Keratinocyte (primary cell): Measurements from ENCODE around the gene KLK11. TPM values are rescaled to one million over a fixed set of nuclear protein-coding genes. Genes with fewer than 3 reads are reported as not detected.
A peak's percentile ranks its signal among the peaks of the same experiment; 100 is the strongest.

Experiments
- DNase-seq: peaks from one replicate; pipeline ENCODE4 v3.0.0-alpha.2; 2011; ENCODE audit warnings: low read depth, missing footprints, low spot score
- FAIRE-seq: peaks from 2 replicates; lab custom pipeline; 2011; peaks lifted over from hg19 to GRCh38; lab: Jason Lieb, UNC
- H2AFZ ChIP-seq: 2 replicates; pipeline ENCODE4 v1.6.0; 2012; ENCODE audit warnings: low read length, control low read depth, inconsistent platforms; ENCODE audit not compliant: control insufficient read depth
- H3K27ac ChIP-seq: 2 replicates; pipeline ENCODE4 v1.5.1; 2011; ENCODE audit warnings: low read length; ENCODE audit not compliant: control insufficient read depth, insufficient read depth
- H3K27me3 ChIP-seq: 3 replicates; pipeline ENCODE4 v1.6.0; 2011; ENCODE audit warnings: low read length; ENCODE audit not compliant: control insufficient read depth, insufficient read depth; ENCODE audit errors: extremely low read depth
- H3K36me3 ChIP-seq, 2 experiments: 2 replicates in 1 of 2; 3 replicates in 1 of 2; pipeline ENCODE4 v1.5.1; 2011; ENCODE audit warnings: low read length in 2 of 2, mild to moderate bottlenecking in 1 of 2; ENCODE audit not compliant: control insufficient read depth in 2 of 2, insufficient read depth in 2 of 2; ENCODE audit errors: extremely low read depth in 1 of 2
- H3K4me1 ChIP-seq: 3 replicates; pipeline ENCODE4 v1.5.1; 2011; ENCODE audit warnings: low read length; ENCODE audit not compliant: control insufficient read depth, insufficient read depth; ENCODE audit errors: extremely low read depth
- H3K4me2 ChIP-seq: 3 replicates; pipeline ENCODE4 v1.6.0; 2011; ENCODE audit warnings: low read depth, low read length; ENCODE audit not compliant: control insufficient read depth, insufficient read depth; ENCODE audit errors: extremely low read depth
- H3K4me3 ChIP-seq, 3 experiments: fragments of 200-600 bp in 1 of 3; sonication (generic) in 1 of 3; 2 replicates in 2 of 3; 3 replicates in 1 of 3; pipeline ENCODE4 v1.5.1; 2011 to 2016; ENCODE audit warnings: low read length in 3 of 3, mild to moderate bottlenecking in 3 of 3, control low read depth in 2 of 3, inconsistent platforms in 1 of 3, low read depth in 1 of 3, mixed read lengths in 1 of 3, mixed run types in 1 of 3, moderate library complexity in 1 of 3; ENCODE audit not compliant: control insufficient read depth in 2 of 3, insufficient read depth in 2 of 3; ENCODE audit errors: extremely low read depth in 1 of 3
- H3K79me2 ChIP-seq: 2 replicates; pipeline ENCODE4 v1.6.0; 2012; ENCODE audit warnings: low read length; ENCODE audit not compliant: control insufficient read depth, insufficient read depth
- H3K9ac ChIP-seq: 3 replicates; pipeline ENCODE4 v1.6.0; 2011; ENCODE audit warnings: low read length; ENCODE audit not compliant: control insufficient read depth, insufficient read depth; ENCODE audit errors: extremely low read depth
- H3K9me1 ChIP-seq: 3 replicates; pipeline ENCODE4 v1.6.0; 2011; ENCODE audit warnings: low read length; ENCODE audit not compliant: control insufficient read depth, insufficient read depth; ENCODE audit errors: extremely low read depth
- H3K9me3 ChIP-seq: 2 replicates; pipeline ENCODE4 v1.5.1; 2012; ENCODE audit warnings: low read depth, low read length; ENCODE audit not compliant: control insufficient read depth
- H4K20me1 ChIP-seq: 3 replicates; pipeline ENCODE4 v1.6.0; 2011; ENCODE audit warnings: low read length; ENCODE audit not compliant: control insufficient read depth, insufficient read depth; ENCODE audit errors: extremely low read depth
- EZH2 ChIP-seq: IDR thresholded peaks from one replicate; pipeline ENCODE4 v1.6.1; 2012; ENCODE audit warnings: inconsistent platforms, mild to moderate bottlenecking, low read length, moderate library complexity
- dilution Hi-C: fragments of 300-500 bp; cut with MboI; formaldehyde crosslinking; loops from one replicate; pipeline ENCODE4 v1.7.0; 2020; ENCODE audit warnings: low sequenced_read_pairs; ENCODE audit not compliant: extremely low pct_ligation_motif_present
- polyA plus RNA-seq, 5 experiments: library from polyadenylated mRNA; depleted of rRNA in 3 of 5; stranded (reverse) in 3 of 5; stranded (forward) in 1 of 5; unstranded in 1 of 5; fragments of >200 nt; gene quantifications; 1 replicate in 1 of 5; 2 replicates in 3 of 5; 3 replicates in 1 of 5; pipeline versions ENCODE4 v1.2.1 to v1.2.3, GENCODE V29; 2011 to 2012; ENCODE audit warnings: missing spikeins in 2 of 5, low read depth in 1 of 5, low replicate concordance in 1 of 5
- TF ChIP-seq, protein P1 (sequence below), 3 experiments: IDR thresholded peaks in 1 of 3; conservative IDR thresholded peaks in 1 of 3; optimal IDR thresholded peaks in 1 of 3; 2 replicates in 2 of 3; 3 replicates in 1 of 3; pipeline versions ENCODE3 to v1.5.1; 2011; ENCODE audit warnings: low read length in 3 of 3, mild to moderate bottlenecking in 3 of 3, moderate library complexity in 2 of 3, control low read depth in 1 of 3, inconsistent platforms in 1 of 3; ENCODE audit not compliant: insufficient read depth in 2 of 3; ENCODE audit errors: extremely low read depth in 1 of 3

KLK11 gene
- polyA plus RNA-seq, 1 donor (not counting 4 experiments of a cell fraction or from before 2014, with no cell fraction given): 18.0 TPM

GRCh38 chr19:51064534-51065220 is 38.3 kb upstream of the KLK11 start, which contains the start of gene KLK13:
Gene KLK13 (minus strand): TSS chr19:51065092. CDS start chr19:51065067, 25 bp downstream.
- Histone ChIP-seq H3K4me2 (peak within 1 kb of the TSS; percentile 49), H3K36me3 (no peaks in the 10 kb centered on the region), H3K4me1 (peaks cover 3% of the 10 kb centered on the region), H3K27ac (no peak within 1 kb of the TSS), H2AFZ (peak within 1 kb of the TSS; percentile 31), H3K9me1 (no peaks in the 10 kb centered on the region), H3K27me3 (peaks cover 21% of the 10 kb centered on the region), H3K79me2 (no peaks in the 10 kb centered on the region), H3K4me3 (peak within 1 kb of the TSS; percentile 9 to 21 (median 17)), H3K9ac (no peak within 1 kb of the TSS), H3K9me3 (no peaks in the 10 kb centered on the region), H4K20me1 (no peaks in the 10 kb centered on the region)
- no peak for FAIRE-seq
- TF ChIP-seq EZH2: no peak
- TF ChIP-seq, protein P1, sequence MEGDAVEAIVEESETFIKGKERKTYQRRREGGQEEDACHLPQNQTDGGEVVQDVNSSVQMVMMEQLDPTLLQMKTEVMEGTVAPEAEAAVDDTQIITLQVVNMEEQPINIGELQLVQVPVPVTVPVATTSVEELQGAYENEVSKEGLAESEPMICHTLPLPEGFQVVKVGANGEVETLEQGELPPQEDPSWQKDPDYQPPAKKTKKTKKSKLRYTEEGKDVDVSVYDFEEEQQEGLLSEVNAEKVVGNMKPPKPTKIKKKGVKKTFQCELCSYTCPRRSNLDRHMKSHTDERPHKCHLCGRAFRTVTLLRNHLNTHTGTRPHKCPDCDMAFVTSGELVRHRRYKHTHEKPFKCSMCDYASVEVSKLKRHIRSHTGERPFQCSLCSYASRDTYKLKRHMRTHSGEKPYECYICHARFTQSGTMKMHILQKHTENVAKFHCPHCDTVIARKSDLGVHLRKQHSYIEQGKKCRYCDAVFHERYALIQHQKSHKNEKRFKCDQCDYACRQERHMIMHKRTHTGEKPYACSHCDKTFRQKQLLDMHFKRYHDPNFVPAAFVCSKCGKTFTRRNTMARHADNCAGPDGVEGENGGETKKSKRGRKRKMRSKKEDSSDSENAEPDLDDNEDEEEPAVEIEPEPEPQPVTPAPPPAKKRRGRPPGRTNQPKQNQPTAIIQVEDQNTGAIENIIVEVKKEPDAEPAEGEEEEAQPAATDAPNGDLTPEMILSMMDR (optimal IDR thresholded peaks at IDR 0.05 in 1 of 3, IDR thresholded peaks at IDR 0.05 in 1 of 3, conservative IDR thresholded peaks at IDR 0.05 in 1 of 3; ENCODE audit: extremely low read depth in 1 of 3, insufficient read depth in 2 of 3, low read length in 3 of 3): no peak
- dilution Hi-C loops: no loop called here
- DNase-seq: no peak

DNA sequence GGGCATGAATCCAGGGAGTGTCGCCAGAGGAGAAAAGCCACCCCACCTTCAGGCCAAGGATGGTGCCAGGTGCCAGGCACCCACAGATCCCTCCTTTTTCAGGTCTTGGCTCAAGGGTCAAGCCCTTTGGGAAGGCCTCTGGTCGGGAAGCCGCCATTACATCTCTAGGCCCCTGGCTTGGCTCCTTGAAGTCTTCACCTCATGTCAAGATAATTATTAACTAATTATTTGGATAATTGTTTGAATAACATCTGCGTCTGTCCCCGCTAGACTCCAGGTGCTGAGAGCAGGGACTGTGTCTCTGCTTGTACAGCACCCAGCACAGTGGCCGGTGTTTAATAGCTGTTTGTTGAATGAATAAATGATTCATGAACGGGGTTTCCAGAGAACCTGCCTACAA is 37.2 kb upstream of the KLK11 start:
- Histone ChIP-seq H3K4me3 (no peak overlapping the region), H3K79me2 (no peaks in the 10 kb centered on the region), H3K9me3 (no peaks in the 10 kb centered on the region), H4K20me1 (no peaks in the 10 kb centered on the region), H3K4me2 (no peak overlapping the region), H3K9me1 (no peaks in the 10 kb centered on the region), H3K36me3 (no peaks in the 10 kb centered on the region), H3K4me1 (peaks cover 3% of the 10 kb centered on the region), H2AFZ (no peak overlapping the region), H3K9ac (no peak overlapping the region), H3K27ac (no peak overlapping the region), H3K27me3 (peaks cover 21% of the 10 kb centered on the region)
- TF ChIP-seq, protein P1 (optimal IDR thresholded peaks at IDR 0.05 in 1 of 3, IDR thresholded peaks at IDR 0.05 in 1 of 3, conservative IDR thresholded peaks at IDR 0.05 in 1 of 3; ENCODE audit: extremely low read depth in 1 of 3, insufficient read depth in 2 of 3, low read length in 3 of 3): no peak
- no peak for TF ChIP-seq EZH2
- dilution Hi-C loops: no loop called here
- DNase-seq: no peak
- FAIRE-seq: no peak
